ENCODE results near the gene ZNF428. TPM values are rescaled to one million over a fixed set of nuclear protein-coding genes. Genes with fewer than 3 reads are reported as not detected.

Gene ZNF428
- total RNA-seq, 1 experiment from 2014 or later = 39.6 TPM

DNA sequence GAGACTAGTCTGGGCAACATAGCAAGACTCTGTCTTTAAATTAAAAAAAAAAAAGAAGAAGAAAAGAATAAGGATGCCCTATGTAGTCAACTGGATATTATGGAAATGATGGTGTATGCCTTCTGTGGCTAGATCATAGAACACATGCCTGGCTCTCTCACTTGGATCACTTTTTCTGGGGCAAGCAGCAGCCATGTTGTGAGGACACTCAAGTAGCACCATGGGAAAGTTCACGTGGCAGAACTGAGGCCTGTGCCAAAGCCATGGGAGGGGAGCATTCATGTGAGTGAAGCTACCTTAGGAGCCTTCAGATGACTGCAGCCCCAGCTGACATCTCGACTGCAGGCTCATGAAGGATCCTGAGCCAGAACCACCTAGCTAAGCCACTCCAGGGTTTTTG lies 38.6 kb upstream of the ZNF428 start:
- peaks cover 28% of the 10 kb centered on the region; the same call in 1 of the 2 replicates for H3K79me2 ChIP-seq (ENCODE audit: insufficient read depth, low read length)
- TF ChIP-seq YY1 (IDR thresholded peaks at IDR 0.05; ENCODE audit: extremely low read depth, insufficient replicate concordance, low read depth, low read length) = peak; percentile 41
- no peak for TF ChIP-seq RAD21 (IDR thresholded peaks at IDR 0.05; ENCODE audit: low read depth)
- H3K27ac ChIP-seq (ENCODE audit: low read depth, low read length) = no peak overlapping the region
- no TSS peak for BruUV-seq (replicated peaks)
- H3K4me3 ChIP-seq (replicated peaks in 1 of 2; ENCODE audit: low read depth in 1 of 2, low read length in 2 of 2) = no peak overlapping the region
- peaks cover 0 to 11% of the 10 kb centered on the region in 2 experiments; a peak in 1 of 4 replicates for H3K9me3 ChIP-seq (ENCODE audit: control insufficient read depth in 1 of 2, insufficient read depth in 1 of 2, low read depth in 1 of 2, low read length in 2 of 2)
- no peak overlapping the region for H3K4me2 ChIP-seq (ENCODE audit: low read length)
- CTCF ChIA-PET = interaction anchor here (1.9 kb wide), 1 partner anchor 10 kb away, joined by 5 read pairs; no protein-coding TSS in a partner anchor
- no peaks in the 10 kb centered on the region for H3K9me2 ChIP-seq (ENCODE audit: insufficient read depth)
- no peak overlapping the region for H2AFZ ChIP-seq (ENCODE audit: low read depth, low read length, poor library complexity, severe bottlenecking)
- RAD21 ChIA-PET (ENCODE audit: low non-redundant PET in 1 of 2, low total read pairs in 2 of 2, uncharacterized antibody in 2 of 2, unreplicated experiment in 2 of 2) = no interaction called here
- H3K4me1 ChIP-seq (ENCODE audit: control insufficient read depth in 1 of 2, insufficient read depth in 2 of 2, low read length in 2 of 2) = no peaks in the 10 kb centered on the region
- DNase-seq (ENCODE audit: low read depth, low spot score) = no peak
- no peak for ATAC-seq
- no peaks in the 10 kb centered on the region for H4K20me1 ChIP-seq (ENCODE audit: insufficient read depth)
- intact Hi-C loops (cut with micrococcal nuclease) = no loop called here
- H3K36me3 ChIP-seq (ENCODE audit: control insufficient read depth in 1 of 2, insufficient read depth in 2 of 2, low read length in 2 of 2) = peaks cover 19 to 77% of the 10 kb centered on the region in 2 experiments
- no peak overlapping the region for H3K9ac ChIP-seq (ENCODE audit: low read length)
- no peaks in the 10 kb centered on the region for H3K27me3 ChIP-seq (ENCODE audit: insufficient read depth, low read length)
- POLR2A ChIA-PET = no interaction called here

DNA sequence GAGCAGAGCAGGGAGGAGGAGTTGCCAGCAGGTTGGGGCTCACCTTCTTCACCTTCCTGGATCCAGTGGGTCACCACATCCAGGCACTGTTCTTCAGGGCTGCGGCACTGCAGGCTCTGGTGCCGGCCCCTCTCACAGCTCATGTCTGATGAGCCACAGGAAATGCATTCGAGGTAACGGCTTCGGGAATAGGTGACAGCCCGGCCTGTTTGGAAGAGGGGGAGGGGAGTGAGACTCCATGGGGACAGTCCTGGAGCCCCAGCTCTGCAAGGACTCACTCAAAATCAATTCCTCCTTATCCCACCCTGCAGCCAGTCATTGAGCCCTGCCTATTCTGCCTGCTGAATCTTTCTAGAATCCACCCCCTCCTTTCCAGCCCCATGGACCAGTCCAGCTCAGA lies 37.0 kb upstream of the ZNF428 start:
- ATAC-seq = no peak
- ChIA-PET CTCF (interaction anchor here (0.8 kb wide), 1 partner anchor 12 kb away, joined by 3 read pairs; no protein-coding TSS in a partner anchor), POLR2A (no interaction called here), RAD21 (ENCODE audit: low non-redundant PET in 1 of 2, low total read pairs in 2 of 2, uncharacterized antibody in 2 of 2, unreplicated experiment in 2 of 2) (no interaction called here)
- TF ChIP-seq RAD21 (IDR thresholded peaks at IDR 0.05; ENCODE audit: low read depth) (no peak), CEBPB (IDR thresholded peaks at IDR 0.05; ENCODE audit: low read depth) (no peak), CBX3 (IDR thresholded peaks at IDR 0.05; ENCODE audit: low read depth) (no peak), SIN3A (IDR thresholded peaks at IDR 0.05; ENCODE audit: low read depth) (no peak), JUND (IDR thresholded peaks at IDR 0.05) (no peak), ZNF274 (IDR thresholded peaks at IDR 0.05; ENCODE audit: low read depth, low read length) (no peak), EZH2 (IDR thresholded peaks at IDR 0.05) (no peak), EZH2phosphoT487 (IDR thresholded peaks at IDR 0.05; ENCODE audit: borderline replicate concordance) (no peak), SP1 (IDR thresholded peaks at IDR 0.05; ENCODE audit: low read depth) (no peak), POLR2AphosphoS5 (IDR thresholded peaks at IDR 0.05; ENCODE audit: low read depth, low read length) (no peak), SRF (IDR thresholded peaks at IDR 0.05; ENCODE audit: low read depth) (no peak)
- TF ChIP-seq, protein P1, sequence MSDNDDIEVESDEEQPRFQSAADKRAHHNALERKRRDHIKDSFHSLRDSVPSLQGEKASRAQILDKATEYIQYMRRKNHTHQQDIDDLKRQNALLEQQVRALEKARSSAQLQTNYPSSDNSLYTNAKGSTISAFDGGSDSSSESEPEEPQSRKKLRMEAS (IDR thresholded peaks at IDR 0.05) = no peak
- TF ChIP-seq, protein P2, sequence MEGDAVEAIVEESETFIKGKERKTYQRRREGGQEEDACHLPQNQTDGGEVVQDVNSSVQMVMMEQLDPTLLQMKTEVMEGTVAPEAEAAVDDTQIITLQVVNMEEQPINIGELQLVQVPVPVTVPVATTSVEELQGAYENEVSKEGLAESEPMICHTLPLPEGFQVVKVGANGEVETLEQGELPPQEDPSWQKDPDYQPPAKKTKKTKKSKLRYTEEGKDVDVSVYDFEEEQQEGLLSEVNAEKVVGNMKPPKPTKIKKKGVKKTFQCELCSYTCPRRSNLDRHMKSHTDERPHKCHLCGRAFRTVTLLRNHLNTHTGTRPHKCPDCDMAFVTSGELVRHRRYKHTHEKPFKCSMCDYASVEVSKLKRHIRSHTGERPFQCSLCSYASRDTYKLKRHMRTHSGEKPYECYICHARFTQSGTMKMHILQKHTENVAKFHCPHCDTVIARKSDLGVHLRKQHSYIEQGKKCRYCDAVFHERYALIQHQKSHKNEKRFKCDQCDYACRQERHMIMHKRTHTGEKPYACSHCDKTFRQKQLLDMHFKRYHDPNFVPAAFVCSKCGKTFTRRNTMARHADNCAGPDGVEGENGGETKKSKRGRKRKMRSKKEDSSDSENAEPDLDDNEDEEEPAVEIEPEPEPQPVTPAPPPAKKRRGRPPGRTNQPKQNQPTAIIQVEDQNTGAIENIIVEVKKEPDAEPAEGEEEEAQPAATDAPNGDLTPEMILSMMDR (IDR thresholded peaks at IDR 0.05 in 2 of 3, conservative IDR thresholded peaks at IDR 0.05 in 1 of 3; ENCODE audit: borderline replicate concordance in 1 of 3, insufficient read depth in 1 of 3, low read depth in 2 of 3, low read length in 2 of 3) = no peak
- TF ChIP-seq, protein P3, sequence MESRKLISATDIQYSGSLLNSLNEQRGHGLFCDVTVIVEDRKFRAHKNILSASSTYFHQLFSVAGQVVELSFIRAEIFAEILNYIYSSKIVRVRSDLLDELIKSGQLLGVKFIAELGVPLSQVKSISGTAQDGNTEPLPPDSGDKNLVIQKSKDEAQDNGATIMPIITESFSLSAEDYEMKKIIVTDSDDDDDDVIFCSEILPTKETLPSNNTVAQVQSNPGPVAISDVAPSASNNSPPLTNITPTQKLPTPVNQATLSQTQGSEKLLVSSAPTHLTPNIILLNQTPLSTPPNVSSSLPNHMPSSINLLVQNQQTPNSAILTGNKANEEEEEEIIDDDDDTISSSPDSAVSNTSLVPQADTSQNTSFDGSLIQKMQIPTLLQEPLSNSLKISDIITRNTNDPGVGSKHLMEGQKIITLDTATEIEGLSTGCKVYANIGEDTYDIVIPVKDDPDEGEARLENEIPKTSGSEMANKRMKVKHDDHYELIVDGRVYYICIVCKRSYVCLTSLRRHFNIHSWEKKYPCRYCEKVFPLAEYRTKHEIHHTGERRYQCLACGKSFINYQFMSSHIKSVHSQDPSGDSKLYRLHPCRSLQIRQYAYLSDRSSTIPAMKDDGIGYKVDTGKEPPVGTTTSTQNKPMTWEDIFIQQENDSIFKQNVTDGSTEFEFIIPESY (IDR thresholded peaks at IDR 0.05; ENCODE audit: extremely low read depth, insufficient replicate concordance, low read length) = no peak
- TF ChIP-seq, protein P4, sequence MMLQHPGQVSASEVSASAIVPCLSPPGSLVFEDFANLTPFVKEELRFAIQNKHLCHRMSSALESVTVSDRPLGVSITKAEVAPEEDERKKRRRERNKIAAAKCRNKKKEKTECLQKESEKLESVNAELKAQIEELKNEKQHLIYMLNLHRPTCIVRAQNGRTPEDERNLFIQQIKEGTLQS (IDR thresholded peaks at IDR 0.05) = no peak
- Histone ChIP-seq H3K27me3 (ENCODE audit: insufficient read depth, low read length) (no peaks in the 10 kb centered on the region), H3K79me2 (ENCODE audit: insufficient read depth, low read length) (peaks cover 18% of the 10 kb centered on the region; the same call in 1 of the 2 replicates), H4K20me1 (ENCODE audit: insufficient read depth) (no peaks in the 10 kb centered on the region), H3K9ac (ENCODE audit: low read length) (no peak overlapping the region), H3K9me2 (ENCODE audit: insufficient read depth) (no peaks in the 10 kb centered on the region), H3K4me3 (replicated peaks in 1 of 2; ENCODE audit: low read depth in 1 of 2, low read length in 2 of 2) (no peak overlapping the region), H3K4me2 (ENCODE audit: low read length) (no peak overlapping the region), H3K36me3 (ENCODE audit: control insufficient read depth in 1 of 2, insufficient read depth in 2 of 2, low read length in 2 of 2) (peaks cover 29 to 80% of the 10 kb centered on the region in 2 experiments), H3K9me3 (ENCODE audit: control insufficient read depth in 1 of 2, insufficient read depth in 1 of 2, low read depth in 1 of 2, low read length in 2 of 2) (peaks cover 0 to 11% of the 10 kb centered on the region in 2 experiments; a peak in 1 of 4 replicates), H3K4me1 (ENCODE audit: control insufficient read depth in 1 of 2, insufficient read depth in 2 of 2, low read length in 2 of 2) (no peaks in the 10 kb centered on the region), H2AFZ (ENCODE audit: low read depth, low read length, poor library complexity, severe bottlenecking) (no peak overlapping the region), H3K27ac (ENCODE audit: low read depth, low read length) (no peak overlapping the region)
- DNase-seq (ENCODE audit: low read depth, low spot score) = no peak
- BruUV-seq (replicated peaks) = no TSS peak
- intact Hi-C loops (cut with micrococcal nuclease) = no loop called here

Data from HCT116 (cell line).